Trophoblast cell (in vitro differentiated cells and primary cell): ENCODE data around the gene MEF2C.

Experiments
- DNase-seq, 2 donors: peaks; one replicate each; pipeline ENCODE4 v3.0.0-alpha.2; 2016
- H2AFZ ChIP-seq: 2 replicates; pipeline ENCODE4 v1.6.1; 2013; ENCODE audit warnings: low read length, moderate library complexity, mild to moderate bottlenecking; ENCODE audit not compliant: insufficient read depth, poor library complexity
- H2AK5ac ChIP-seq: 2 replicates; pipeline ENCODE4 v1.6.1; 2013; ENCODE audit warnings: mild to moderate bottlenecking, low read length
- H2BK120ac ChIP-seq: 2 replicates; pipeline ENCODE4 v1.6.1; 2013; ENCODE audit warnings: low read length, mild to moderate bottlenecking, moderate library complexity; ENCODE audit not compliant: insufficient read depth, poor library complexity
- H2BK12ac ChIP-seq: 2 replicates; pipeline ENCODE4 v1.6.1; 2013; ENCODE audit warnings: mild to moderate bottlenecking, low read length, moderate library complexity
- H2BK5ac ChIP-seq: 2 replicates; pipeline ENCODE4 v1.6.1; 2013; ENCODE audit warnings: low read length, low read depth, moderate library complexity, mild to moderate bottlenecking; ENCODE audit not compliant: poor library complexity
- H3K14ac ChIP-seq: 2 replicates; pipeline ENCODE4 v1.6.1; 2013; ENCODE audit warnings: mild to moderate bottlenecking, low read length
- H3K18ac ChIP-seq: 2 replicates; pipeline ENCODE4 v1.6.1; 2013; ENCODE audit warnings: mild to moderate bottlenecking, low read length
- H3K23ac ChIP-seq: 2 replicates; pipeline ENCODE4 v1.6.1; 2013; ENCODE audit warnings: low read length
- H3K27ac ChIP-seq: 2 replicates; pipeline ENCODE4 v1.5.1; 2013; ENCODE audit warnings: low read depth, mild to moderate bottlenecking, inconsistent platforms, low read length, moderate library complexity
- H3K27me3 ChIP-seq: 2 replicates; pipeline ENCODE4 v1.6.1; 2013; ENCODE audit warnings: inconsistent platforms, mild to moderate bottlenecking, low read length, moderate library complexity; ENCODE audit not compliant: insufficient read depth
- H3K36me3 ChIP-seq, 2 experiments: 1 replicate in 1 of 2; 2 replicates in 1 of 2; pipeline ENCODE4 v1.6.1; 2013; ENCODE audit warnings: low read length in 2 of 2, mild to moderate bottlenecking in 2 of 2, moderate library complexity in 1 of 2; ENCODE audit not compliant: insufficient read depth in 2 of 2, control insufficient read depth in 1 of 2
- H3K4ac ChIP-seq: 2 replicates; pipeline ENCODE4 v1.6.1; 2013; ENCODE audit warnings: low read depth, mild to moderate bottlenecking, low read length, moderate library complexity
- H3K4me1 ChIP-seq, 2 experiments: 1 replicate in 1 of 2; 2 replicates in 1 of 2; pipeline ENCODE4 v1.6.1; 2013; ENCODE audit warnings: low read length in 2 of 2, mild to moderate bottlenecking in 2 of 2, moderate library complexity in 1 of 2; ENCODE audit not compliant: insufficient read depth in 2 of 2, control insufficient read depth in 1 of 2
- H3K4me2 ChIP-seq: 2 replicates; pipeline ENCODE4 v1.6.1; 2013; ENCODE audit warnings: inconsistent platforms, mild to moderate bottlenecking, low read length, moderate library complexity
- H3K4me3 ChIP-seq: 2 replicates; pipeline ENCODE4 v1.5.1; 2013; ENCODE audit warnings: mild to moderate bottlenecking, low read depth, low read length, inconsistent platforms
- H3K79me1 ChIP-seq: one replicate; pipeline ENCODE4 v1.6.1; 2013; ENCODE audit warnings: low read length
- H3K79me2 ChIP-seq: 2 replicates; pipeline ENCODE4 v1.6.1; 2013; ENCODE audit warnings: low read length, mild to moderate bottlenecking; ENCODE audit not compliant: control insufficient read depth, insufficient read depth, poor library complexity
- H3K9ac ChIP-seq: 2 replicates; pipeline ENCODE4 v1.6.1; 2013; ENCODE audit warnings: mild to moderate bottlenecking, low read length
- H3K9me3 ChIP-seq: 2 replicates; pipeline ENCODE4 v1.6.1; 2013; ENCODE audit warnings: low read depth, mild to moderate bottlenecking, control low read depth, inconsistent platforms, low read length; ENCODE audit not compliant: insufficient read depth
- H4K12ac ChIP-seq: 2 replicates; pipeline ENCODE4 v1.6.1; 2013; ENCODE audit warnings: low read depth, mild to moderate bottlenecking, low read length, moderate library complexity
- H4K8ac ChIP-seq: 2 replicates; pipeline ENCODE4 v1.6.1; 2013; ENCODE audit warnings: low read depth, mild to moderate bottlenecking, low read length, moderate library complexity
- H4K91ac ChIP-seq: one replicate; pipeline ENCODE4 v1.6.1; 2013; ENCODE audit warnings: low read depth, mild to moderate bottlenecking, low read length, moderate library complexity
- WGBS: extraction: QIAGEN DNeasy Blood & Tissue Kit; methylation state at CpG from one replicate; pipeline ENCODE4 v1.1.7; 2013; ENCODE audit warnings: missing lambda C conversion rate; ENCODE audit not compliant: insufficient read length, insufficient coverage; ENCODE audit errors: extremely low coverage; 5-methylcytosine and 5-hydroxymethylcytosine counted together

Gene MEF2C

DNA sequence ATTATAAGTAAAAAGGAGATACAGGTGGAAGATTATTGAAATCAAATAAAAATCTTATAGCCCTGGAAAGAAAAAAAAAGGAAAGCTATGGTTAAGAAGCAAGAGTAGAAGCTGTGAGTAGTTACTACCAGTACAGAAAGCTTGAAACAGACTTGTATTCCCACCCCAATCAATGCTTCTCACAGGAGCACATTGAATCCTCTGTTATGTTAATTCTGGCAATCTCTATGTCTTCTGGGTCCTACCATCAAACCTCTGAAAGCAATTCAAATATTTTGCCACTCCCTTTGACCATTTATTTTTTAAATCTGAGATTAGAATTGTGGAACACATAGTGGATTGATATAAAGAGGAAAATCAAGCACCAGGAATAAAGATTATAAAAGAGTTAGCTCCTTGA, 186.5 kb downstream of the MEF2C start:
- Histone ChIP-seq H3K4me2 (no peak overlapping the region), H3K9me3 (peaks cover 2% of the 10 kb centered on the region), H3K23ac (no peak overlapping the region), H3K27ac (no peak overlapping the region), H3K14ac (no peak overlapping the region), H2BK12ac (no peak overlapping the region), H3K4me1 (no peaks in the 10 kb centered on the region), H3K79me1 (no peaks in the 10 kb centered on the region), H3K4ac (no peak overlapping the region), H3K79me2 (no peaks in the 10 kb centered on the region), H2BK5ac (no peak overlapping the region), H3K27me3 (peaks cover 37% of the 10 kb centered on the region), H4K8ac (no peak overlapping the region), H2BK120ac (no peak overlapping the region), H3K9ac (no peak overlapping the region), H2AFZ (no peak overlapping the region), H2AK5ac (no peak overlapping the region), H4K91ac (no peak overlapping the region), H4K12ac (no peak overlapping the region), H3K4me3 (no peak overlapping the region), H3K36me3 (no peaks in the 10 kb centered on the region), H3K18ac (no peak overlapping the region)
- DNase-seq, result no peak

DNA sequence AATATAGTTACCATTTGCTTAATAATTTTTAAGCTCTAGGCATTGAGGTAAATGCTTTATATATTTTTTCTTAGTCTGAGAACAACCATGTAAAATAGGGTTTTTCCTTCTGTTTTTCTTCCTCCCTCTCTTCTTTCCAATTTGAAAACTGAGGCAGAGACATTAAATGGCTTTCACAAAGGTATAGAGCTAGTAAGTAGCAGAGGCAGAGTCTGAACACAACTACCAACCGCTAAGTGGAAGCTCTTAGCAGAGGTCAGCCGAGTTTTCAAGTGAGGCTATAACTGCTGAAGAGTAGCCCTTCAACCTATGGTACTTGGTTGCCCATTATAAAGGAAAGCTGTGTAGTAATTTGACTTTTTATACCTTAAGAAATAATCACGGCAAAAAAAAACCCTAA, 187.1 kb downstream of the MEF2C start:
- no peak overlapping the region for H3K14ac ChIP-seq
- peaks cover 2% of the 10 kb centered on the region for H3K9me3 ChIP-seq
- no peak overlapping the region for H3K4ac ChIP-seq
- H4K91ac ChIP-seq, result no peak overlapping the region
- H2BK12ac ChIP-seq, result no peak overlapping the region
- no CpG with 5 or more reads among the region's 3 CpGs for WGBS
- H3K23ac ChIP-seq, result no peak overlapping the region
- no peak overlapping the region for H3K4me2 ChIP-seq
- no peaks in the 10 kb centered on the region for H3K79me1 ChIP-seq
- H3K27me3 ChIP-seq, result peaks cover 42% of the 10 kb centered on the region
- no peak overlapping the region for H2AFZ ChIP-seq
- no peak overlapping the region for H3K9ac ChIP-seq
- no peaks in the 10 kb centered on the region for H3K36me3 ChIP-seq
- H2AK5ac ChIP-seq, result no peak overlapping the region
- no peak overlapping the region for H2BK120ac ChIP-seq
- H3K27ac ChIP-seq, result no peak overlapping the region
- H4K8ac ChIP-seq, result no peak overlapping the region
- no peak overlapping the region for H4K12ac ChIP-seq
- no peaks in the 10 kb centered on the region for H3K4me1 ChIP-seq
- H3K4me3 ChIP-seq, result no peak overlapping the region
- no peaks in the 10 kb centered on the region for H3K79me2 ChIP-seq
- H3K18ac ChIP-seq, result no peak overlapping the region
- no peak overlapping the region for H2BK5ac ChIP-seq
- no peak for DNase-seq

DNA sequence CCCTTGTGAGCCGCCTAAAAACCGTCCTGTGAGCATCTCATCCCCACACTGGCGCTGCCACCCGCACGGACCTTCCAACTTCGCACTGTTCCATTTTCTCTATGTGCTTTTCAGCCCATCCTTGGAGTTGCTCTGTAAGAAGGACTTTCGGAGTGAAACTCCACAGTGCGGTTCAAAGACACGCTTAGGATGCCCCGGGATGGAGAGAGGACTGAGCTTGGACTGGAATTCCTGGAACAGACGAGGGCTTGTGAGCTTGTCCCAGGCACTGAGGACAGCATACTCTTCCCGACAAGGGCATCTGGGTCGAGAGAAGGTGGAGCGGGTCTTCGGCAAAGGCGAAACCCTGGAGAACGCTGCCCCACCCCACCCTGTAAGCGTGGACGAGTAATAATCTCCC, 187.8 kb downstream of the MEF2C start:
- H3K36me3 ChIP-seq, result no peaks in the 10 kb centered on the region
- no peak overlapping the region for H3K9ac ChIP-seq
- peaks cover 2% of the 10 kb centered on the region for H3K9me3 ChIP-seq
- H2BK120ac ChIP-seq, result no peak overlapping the region
- H2AK5ac ChIP-seq, result no peak overlapping the region
- H3K4ac ChIP-seq, result no peak overlapping the region
- H3K23ac ChIP-seq, result peak overlapping the region; percentile 29
- no peak for DNase-seq
- no CpG with 5 or more reads among the region's 19 CpGs for WGBS
- no peak overlapping the region for H3K14ac ChIP-seq
- no peak overlapping the region for H3K18ac ChIP-seq
- no peaks in the 10 kb centered on the region for H3K79me1 ChIP-seq
- H2BK5ac ChIP-seq, result no peak overlapping the region
- peaks cover 48% of the 10 kb centered on the region for H3K27me3 ChIP-seq
- H4K12ac ChIP-seq, result no peak overlapping the region
- no peak overlapping the region for H2BK12ac ChIP-seq
- no peaks in the 10 kb centered on the region for H3K79me2 ChIP-seq
- H4K8ac ChIP-seq, result no peak overlapping the region
- H3K4me3 ChIP-seq, result no peak overlapping the region
- H2AFZ ChIP-seq, result no peak overlapping the region
- H3K4me1 ChIP-seq, result no peaks in the 10 kb centered on the region
- H4K91ac ChIP-seq, result no peak overlapping the region
- H3K27ac ChIP-seq, result no peak overlapping the region
- no peak overlapping the region for H3K4me2 ChIP-seq

DNA sequence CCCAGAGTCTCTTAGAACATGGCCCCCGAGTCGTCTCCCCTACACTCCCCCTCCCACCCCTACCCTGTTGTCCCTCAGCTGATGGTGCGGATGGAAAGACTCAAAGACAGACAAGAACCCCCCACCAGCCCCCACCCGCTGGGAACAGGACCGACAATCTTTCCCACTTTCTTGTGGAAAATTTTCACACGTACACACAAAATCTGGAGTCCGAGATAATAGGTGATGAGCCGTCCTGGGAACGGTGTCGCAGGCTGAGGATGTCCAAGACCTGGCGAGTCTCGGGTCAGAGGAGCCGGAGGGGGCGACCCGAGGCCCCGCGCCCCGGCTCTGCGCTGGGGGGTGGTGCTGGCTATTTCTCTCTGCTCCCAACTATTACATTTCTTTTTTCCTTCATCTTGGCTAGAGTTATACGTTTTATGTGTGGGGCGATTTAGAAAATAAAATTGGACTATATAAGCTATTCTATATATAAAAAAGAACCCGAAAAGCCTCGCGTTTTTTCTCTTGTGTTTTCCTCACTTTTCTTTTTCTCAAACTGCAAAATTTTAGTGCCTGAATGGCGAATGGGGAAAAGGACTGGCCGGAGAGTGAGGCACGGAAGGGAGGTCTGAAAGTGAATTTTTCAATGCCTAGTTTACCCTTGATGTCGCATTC, 188.8 kb downstream of the MEF2C start:
- no peak overlapping the region for H4K91ac ChIP-seq
- H3K27ac ChIP-seq, result no peak overlapping the region
- no peak overlapping the region for H3K14ac ChIP-seq
- H3K36me3 ChIP-seq, result no peaks in the 10 kb centered on the region
- no peak overlapping the region for H2AK5ac ChIP-seq
- H2BK120ac ChIP-seq, result no peak overlapping the region
- no peaks in the 10 kb centered on the region for H3K4me1 ChIP-seq
- H4K12ac ChIP-seq, result no peak overlapping the region
- H3K4ac ChIP-seq, result no peak overlapping the region
- no peak overlapping the region for H3K4me3 ChIP-seq
- no peak overlapping the region for H2AFZ ChIP-seq
- H3K23ac ChIP-seq, result no peak overlapping the region
- no peak overlapping the region for H4K8ac ChIP-seq
- H2BK12ac ChIP-seq, result no peak overlapping the region
- H3K9ac ChIP-seq, result no peak overlapping the region
- no peak overlapping the region for H2BK5ac ChIP-seq
- H3K4me2 ChIP-seq, result no peak overlapping the region
- no peaks in the 10 kb centered on the region for H3K79me2 ChIP-seq
- WGBS, result no CpG with 5 or more reads among the region's 28 CpGs
- no peak for DNase-seq
- H3K79me1 ChIP-seq, result no peaks in the 10 kb centered on the region
- peaks cover 59% of the 10 kb centered on the region for H3K27me3 ChIP-seq
- H3K18ac ChIP-seq, result no peak overlapping the region
- peaks cover 2% of the 10 kb centered on the region for H3K9me3 ChIP-seq
